ENCODE measurements around the gene SPOCK2. TPM values are rescaled to one million over a fixed set of nuclear protein-coding genes. Genes with fewer than 3 reads are reported as not detected.

Gene SPOCK2
- polyA plus RNA-seq, 1 donor = 3.6 TPM

DNA sequence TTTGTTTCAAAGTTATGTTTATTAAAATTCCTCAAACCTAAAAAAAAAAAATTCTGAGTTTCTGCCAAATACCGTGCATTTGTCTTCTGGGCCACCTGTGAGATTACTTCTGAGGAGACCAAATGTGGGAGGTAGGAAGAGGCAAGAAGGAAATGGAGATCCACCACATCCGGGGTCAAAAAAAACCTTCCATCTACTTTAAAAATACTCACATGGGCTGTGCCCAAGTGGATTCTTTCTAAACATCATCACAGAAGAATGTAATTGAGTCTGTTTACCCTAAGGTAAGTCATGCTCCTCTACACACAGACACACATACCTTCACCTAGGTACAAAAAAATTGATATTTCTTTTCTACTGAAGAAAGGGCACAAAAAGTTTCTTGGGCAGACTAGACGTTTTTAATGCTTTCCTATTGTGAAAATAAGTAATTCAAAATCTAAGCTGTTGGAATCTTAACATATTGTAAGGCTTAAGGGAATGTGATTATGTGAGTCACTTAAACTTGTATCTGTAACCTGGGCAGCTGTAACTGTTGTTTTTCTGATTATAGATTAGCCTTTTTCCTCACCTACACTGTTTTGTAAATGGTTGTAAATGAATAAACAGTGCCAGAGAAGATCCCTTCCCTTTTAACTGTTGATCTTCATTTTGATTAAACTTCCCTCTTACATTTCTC lies 19.1 kb upstream of the SPOCK2 start:
- DNase-seq = no peak

GRCh38 chr10:72106896-72107295 lies 18.5 kb upstream of the SPOCK2 start:
- DNase-seq = no peak

- no peak for DNase-seq
These were observed 18.0 kb upstream of the SPOCK2 start for GRCh38 chr10:72106154-72106849.

- no peak for DNase-seq
These were observed 17.4 kb upstream of the SPOCK2 start for GRCh38 chr10:72105710-72106109.

- DNase-seq = no peak
These were observed 16.7 kb upstream of the SPOCK2 start for GRCh38 chr10:72105098-72105475.

GRCh38 chr10:72104472-72105097 lies 16.2 kb upstream of the SPOCK2 start:
- no peak for DNase-seq

GRCh38 chr10:72099600-72099921 lies 11.2 kb upstream of the SPOCK2 start:
- no peak for DNase-seq

DNA sequence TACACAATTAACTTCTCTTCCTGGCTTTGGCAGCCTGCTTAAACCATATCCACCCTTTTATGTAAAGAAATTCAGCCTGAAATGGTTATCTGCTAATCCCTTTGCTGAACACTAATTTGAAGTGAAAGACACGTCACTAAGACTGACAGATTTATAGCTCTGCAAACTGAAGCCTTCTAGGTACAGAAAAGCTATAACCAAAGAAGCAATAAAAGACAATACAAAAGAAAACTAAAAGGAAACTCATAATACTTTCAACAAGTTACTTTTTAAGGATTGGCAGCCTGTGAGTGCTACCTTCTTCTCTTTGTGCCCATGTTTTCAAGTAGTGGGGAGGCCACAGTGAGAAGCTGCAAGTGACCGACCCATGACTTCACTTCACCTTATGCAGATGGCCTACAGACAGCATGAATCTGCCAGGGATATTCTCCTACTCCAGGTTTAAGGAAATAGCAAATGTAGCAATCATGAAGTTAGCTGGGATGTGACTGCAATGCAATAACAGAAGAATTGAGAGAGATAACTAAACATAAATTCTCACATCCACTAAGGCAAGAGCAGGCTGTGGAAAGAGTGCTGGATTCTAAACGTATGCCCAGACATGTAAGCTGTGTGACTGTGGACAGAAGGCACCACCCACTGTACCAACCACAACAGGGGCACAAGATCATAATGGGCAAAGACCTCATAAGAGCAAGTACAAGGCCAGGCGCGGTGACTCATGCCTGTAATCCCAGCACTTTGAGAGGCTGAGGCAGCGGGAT lies 10.7 kb upstream of the SPOCK2 start:
- no peak for DNase-seq

- no peak for DNase-seq
These were observed 10.0 kb upstream of the SPOCK2 start for GRCh38 chr10:72098301-72098835.

- DNase-seq = no peak
These were observed 9.3 kb upstream of the SPOCK2 start for GRCh38 chr10:72097448-72098300.

DNA sequence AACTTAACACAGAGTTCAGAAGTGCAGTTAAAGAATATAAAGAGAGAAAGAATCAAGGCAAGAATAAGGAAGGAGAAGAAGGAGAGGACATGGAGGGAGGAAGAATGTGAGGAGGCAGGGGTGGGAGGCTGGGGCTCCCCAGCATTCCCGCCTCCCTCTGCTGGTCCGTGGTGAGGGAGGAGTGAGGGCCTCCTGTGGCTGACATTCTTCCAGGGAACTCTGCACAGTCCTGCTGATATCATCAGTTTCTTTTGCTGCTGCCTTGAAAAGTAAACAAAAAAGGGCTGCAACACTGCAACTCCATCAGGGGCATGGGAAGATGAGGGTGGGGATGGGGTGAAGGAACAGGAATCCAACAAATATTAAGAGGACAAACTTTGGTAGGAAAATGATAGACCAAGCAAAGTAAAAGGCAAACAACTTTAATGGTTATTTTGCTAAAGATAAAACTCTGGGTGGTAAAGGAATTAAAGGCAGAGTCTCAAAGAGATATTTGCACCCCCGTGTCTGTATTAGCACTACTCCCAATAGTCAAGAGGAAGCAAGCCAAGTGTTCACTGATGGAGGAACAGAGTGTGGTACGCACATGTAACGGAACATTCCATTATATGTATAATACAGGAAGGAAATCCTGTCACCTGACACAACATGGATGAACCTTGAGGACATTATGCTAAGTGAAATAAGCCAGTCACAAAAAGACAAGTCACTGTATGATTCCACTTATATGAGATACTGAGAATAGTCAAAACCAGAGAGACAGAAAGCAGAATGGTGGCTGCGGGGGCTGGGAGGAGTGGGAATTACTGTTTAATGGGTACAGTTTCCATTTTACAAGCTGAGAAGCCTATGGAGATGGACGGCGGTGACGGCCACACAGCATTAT lies 8.0 kb upstream of the SPOCK2 start:
- DNase-seq = no peak

DNA sequence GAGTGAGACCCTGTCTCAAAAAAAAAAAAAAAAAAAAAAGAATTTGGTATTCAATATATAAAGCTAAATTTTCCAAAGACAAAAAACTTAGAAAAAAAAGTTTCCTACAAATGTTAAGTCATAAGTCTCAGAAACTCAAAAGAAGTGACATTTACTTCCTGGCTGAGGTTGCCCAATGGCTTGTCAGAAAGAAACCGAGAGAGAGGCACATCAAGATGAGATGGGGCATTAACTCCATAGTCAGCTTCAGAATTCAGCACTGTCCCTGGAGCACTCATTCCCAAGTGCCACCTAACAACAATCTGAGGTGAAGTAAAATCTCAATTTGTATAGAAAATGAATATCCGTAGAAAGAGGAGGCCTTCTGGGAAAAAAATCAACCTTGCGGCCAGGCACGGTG lies 6.8 kb upstream of the SPOCK2 start:
- no peak for DNase-seq

DNA sequence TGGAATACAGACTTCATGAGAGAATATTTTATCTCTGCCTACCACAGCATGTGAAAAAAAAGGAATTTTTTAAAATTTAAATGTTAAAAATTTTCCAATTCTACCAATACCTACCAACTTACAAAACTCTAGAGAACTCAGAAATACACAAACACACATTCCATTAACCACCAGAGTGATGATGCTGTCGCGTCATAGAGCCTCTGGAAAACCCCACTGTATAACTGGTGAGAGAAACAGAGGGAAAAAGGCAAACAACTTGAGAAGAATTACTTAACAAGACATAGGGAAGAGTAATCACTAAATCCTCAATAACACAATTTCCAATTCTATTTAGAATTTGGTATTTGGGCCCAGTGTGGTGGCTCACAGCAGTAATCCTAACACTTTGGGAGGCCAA lies 6.2 kb upstream of the SPOCK2 start:
- no peak for DNase-seq

DNA sequence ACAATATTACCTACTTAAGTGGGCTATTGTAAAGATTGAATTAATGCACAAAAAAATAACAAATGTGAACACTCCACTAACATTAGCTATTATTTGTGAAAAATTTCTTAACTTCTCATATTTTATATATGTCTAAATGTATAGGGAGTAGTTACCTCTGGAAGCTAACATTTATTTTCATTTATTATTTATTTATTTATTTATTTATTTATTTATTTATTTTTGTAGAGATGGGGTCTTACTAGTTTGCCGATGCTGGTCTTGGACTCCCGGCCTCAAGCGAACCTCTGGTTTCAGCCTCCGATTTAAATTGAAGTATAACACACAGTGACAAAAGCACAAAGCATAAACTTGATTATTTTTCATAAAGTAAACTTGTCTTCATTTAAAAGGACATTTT lies 5.1 kb upstream of the SPOCK2 start:
- no peak for DNase-seq

GRCh38 chr10:72092987-72093386 lies 4.6 kb upstream of the SPOCK2 start:
- no peak for DNase-seq

GRCh38 chr10:72092171-72092924 lies 4.0 kb upstream of the SPOCK2 start:
- DNase-seq = no peak

- DNase-seq = no peak
These were observed 2.0 kb upstream of the SPOCK2 start for GRCh38 chr10:72090326-72090725.

GRCh38 chr10:72089618-72090017 lies 1.3 kb upstream of the SPOCK2 start:
- DNase-seq = no peak

- no peak for DNase-seq
These were observed 681 bp upstream of the SPOCK2 start for GRCh38 chr10:72088889-72089575.
